HG03378 (cell line): Measurements from ENCODE around the gene MICAL3.
"Not testable (repeated sequence)": the region's sequence is repeated elsewhere in the genome, so short reads cannot be mapped to it uniquely, and the experiment has no call there.

ENCODE experiments used
- ATAC-seq: cut with Tn5 transposase; IDR thresholded peaks from one replicate; pipeline ENCODE4 v1.9.1; 2021; ENCODE audit warnings: mild to moderate bottlenecking, moderate library complexity; ENCODE audit not compliant: unreplicated experiment

Gene MICAL3

DNA sequence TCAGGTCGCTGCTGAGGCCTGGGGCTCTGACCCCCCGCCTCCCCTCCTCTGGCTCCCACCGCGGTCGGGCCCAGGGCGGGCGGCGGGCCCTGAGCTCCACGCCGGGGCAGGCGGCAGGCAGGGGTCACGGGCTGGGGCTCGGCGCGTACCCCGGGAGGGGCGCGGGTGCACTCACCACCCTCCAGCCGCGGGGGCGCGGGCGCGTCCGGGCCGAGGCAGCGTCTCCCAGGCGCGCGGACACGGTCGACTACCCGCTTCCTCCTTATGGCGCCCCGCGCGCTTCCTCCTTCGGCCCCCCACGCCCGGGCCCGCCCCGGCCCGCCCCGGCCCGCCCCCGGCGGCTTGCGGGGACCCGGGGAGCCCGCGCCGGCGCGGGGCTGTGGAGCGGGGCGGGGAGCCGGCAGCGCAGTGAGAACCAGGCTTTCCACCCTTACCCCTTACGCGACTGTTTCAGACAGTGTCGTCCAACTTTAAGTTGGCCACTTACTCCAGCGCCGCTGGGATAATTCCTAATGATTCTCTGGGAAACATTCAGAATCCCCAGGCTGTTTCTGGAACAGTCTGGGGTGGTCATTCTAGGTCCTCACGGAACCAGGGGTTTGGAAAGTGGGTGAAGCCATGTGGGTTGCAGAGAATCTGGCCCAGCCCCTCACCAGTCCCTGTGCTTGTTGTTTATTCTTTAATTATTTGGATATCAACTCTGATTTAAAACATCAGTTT lies 250.0 kb downstream of the MICAL3 start, which contains the start of gene BID:
BID (minus strand) TSS at position 264 of the 720 bp plus-strand sequence. CDS start 24,353 bp downstream, outside the sequence.
- ATAC-seq = no peak

DNA sequence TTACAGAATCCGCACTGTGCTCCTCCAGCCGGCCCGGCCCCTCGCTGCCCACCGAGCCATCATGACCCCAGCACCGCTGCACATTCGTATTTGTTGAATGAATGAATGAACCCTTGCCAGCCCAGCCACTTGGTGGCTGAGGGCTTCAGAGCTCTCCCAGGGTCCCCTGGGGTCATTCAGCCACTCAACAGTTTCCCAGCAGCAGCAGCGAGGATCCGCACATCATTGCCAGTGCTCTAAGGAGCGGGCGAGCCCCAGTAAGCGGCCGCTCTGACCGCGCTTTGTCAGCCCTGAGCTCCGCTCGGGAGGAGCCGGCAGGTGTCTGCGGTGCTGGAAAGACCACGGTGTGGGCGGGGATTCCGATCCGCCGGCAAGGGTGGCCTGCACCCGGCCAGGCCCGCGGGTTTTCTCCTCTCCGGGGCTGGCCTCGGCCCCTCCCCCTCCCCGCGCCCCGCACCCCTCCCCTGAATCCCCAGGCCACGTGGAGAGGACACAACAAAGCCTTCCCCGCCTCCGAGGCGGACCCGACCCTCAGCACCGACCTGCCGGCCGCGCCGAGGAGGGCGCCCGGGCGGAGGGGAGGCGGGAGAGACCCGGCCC lies 250.7 kb downstream of the MICAL3 start:
- no peak for ATAC-seq

DNA sequence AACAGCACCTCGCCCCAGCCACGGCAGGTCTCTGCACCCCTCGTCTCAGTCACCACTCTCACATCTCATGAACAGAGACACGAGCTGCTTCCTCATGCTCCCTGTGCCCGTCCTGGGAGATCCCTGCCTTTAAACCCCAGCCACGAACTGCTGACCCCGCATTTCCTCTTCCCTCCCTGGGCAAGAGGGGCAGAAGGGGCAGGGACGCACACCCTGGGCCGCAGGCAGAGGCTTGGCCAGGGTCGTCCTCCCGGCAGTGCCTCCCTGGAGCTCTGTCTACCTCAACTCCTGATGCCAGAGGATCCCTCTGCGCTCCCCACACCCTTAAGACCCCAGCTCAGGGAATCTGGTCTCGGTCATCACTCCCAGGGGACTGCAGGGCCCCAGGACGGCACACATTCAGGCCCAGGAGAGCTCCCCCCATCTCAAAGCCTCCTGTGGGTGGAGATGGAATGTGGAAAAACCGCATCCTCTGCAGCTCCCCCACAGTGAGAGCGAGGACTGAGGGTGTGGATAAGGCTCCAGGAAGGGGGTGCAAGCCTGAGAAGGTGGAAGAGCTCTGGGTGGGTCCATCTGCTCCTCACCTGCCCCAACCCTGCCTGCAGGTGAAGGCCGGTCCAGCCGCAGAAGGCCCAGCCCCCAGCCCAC lies 251.3 kb downstream of the MICAL3 start:
- no peak for ATAC-seq

DNA sequence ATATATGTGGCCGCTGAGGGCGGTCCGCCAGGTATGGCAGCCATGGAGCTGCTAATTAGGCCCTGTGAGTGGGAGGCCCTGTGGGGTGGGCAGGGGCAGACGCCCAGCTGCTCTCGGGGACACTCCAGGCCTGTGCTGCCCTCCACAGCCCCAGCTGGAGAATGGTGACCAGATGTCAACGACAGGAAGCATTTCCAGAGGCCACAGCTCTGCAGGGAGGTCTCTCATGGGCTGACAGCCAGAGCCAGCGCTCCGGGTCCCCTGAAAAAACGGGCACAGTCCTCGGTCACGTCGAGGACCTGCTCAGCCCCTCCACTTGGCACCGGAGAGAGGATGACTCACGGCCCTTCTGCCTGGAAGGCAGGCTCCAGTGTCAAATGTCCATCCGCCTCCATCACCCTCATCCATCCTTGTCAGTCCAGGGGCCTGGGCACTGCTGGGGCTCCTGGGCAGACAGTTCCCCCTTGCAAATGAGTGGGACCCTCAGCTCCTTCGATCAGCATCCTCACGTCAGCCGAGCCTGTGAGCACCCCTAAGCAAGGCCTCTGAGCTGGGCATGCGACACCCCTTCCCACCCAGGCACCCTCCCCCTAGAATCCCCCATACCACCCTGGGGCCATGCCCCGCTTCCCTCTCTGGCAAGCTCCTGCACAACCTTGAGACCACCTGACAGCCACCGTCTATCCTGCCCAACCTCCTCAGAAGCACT lies 252.0 kb downstream of the MICAL3 start:
- ATAC-seq = no peak

DNA sequence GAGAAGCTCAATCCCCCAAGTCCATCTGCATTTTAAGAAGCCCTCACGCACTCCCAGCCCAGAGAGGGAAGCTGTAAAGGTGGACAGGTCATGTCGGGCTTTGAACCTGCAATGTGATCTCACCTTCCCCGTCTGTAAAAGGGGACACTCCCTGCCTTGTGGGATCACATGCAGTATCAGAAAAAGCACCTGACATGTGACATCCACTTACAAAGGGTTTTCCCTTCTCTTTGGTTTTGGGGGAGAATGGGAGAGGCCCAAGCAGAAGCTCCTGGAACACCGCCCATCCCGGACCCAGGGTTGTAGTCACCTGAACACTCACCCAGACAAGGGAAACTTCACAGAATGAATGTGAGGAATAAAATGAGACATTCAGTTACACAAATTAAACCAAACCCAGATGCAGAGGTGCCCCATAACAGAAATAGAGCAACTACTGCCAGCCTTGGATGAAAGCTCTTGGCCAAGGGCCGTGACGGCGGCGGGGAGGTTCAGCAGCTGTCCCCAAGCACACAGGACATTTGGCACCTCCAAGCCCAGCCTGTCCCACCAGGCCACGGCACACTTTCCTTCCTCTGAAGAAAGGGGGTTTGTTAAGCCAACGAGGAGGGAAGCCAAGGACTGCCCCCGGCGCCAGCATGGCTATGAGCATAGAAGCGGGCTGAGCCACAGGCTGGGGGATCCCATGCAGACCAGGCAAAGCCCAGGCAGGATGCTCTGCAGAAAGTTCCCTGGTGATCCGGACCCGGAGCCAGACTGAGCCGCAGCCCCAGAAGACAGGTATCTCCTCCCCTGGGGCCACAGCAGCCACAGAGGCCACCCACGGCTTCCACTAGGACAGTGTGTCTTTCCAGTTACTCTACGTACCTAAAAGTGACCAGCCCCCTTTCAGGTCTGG lies 253.9 kb downstream of the MICAL3 start:
- no peak for ATAC-seq

DNA sequence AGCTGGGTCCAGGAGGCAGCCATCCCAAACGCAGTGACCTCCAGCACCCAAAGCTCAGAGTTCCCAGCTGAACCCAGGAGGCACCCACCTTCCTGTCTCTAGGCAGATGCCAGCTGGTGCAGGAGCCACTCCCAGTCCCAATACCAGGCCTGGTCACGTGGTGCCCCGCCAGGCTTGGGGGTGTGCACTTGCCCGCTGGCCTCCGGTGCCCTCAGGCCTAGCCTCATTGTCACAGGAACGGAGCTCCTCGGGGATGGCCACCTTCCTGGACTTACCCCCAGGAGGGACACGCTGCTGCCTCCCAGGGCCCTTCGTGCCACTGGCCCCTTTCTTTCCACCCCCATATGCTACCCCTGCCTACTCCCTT lies 254.7 kb downstream of the MICAL3 start:
- ATAC-seq = no peak

DNA sequence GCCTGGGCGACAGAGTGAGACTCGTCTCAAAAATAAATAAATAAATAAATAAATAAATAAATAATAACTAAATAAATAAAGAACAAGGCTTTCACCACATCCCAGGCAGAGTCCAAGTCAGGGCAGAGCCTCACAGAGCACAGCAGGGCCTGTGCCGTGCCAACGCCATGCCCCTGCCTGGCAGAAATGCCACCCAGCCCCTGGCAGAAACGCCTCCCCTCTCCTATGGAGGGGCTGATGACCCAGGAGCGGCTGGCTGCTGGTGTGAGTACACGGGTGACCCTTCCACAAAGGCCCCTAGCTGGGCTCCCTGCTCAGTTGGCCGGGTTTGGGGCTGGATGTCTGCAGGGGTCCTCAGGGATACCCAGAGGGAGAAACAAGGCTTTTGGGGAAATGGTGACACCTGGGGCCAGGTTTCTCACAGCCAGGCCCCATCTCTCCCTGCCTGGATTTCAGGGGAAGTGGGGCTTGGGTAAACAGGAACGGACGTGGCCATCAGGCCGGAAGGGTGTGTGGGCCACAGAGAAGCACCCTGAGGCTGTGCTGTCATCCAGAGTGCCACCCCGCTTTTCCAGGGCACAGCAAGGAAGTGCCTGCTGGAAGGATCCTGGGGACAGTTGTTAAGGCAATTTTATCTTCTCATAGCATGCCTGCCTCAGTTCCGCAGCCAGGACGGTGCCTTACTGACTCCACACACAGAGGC lies 255.2 kb downstream of the MICAL3 start:
- ATAC-seq = no peak

DNA sequence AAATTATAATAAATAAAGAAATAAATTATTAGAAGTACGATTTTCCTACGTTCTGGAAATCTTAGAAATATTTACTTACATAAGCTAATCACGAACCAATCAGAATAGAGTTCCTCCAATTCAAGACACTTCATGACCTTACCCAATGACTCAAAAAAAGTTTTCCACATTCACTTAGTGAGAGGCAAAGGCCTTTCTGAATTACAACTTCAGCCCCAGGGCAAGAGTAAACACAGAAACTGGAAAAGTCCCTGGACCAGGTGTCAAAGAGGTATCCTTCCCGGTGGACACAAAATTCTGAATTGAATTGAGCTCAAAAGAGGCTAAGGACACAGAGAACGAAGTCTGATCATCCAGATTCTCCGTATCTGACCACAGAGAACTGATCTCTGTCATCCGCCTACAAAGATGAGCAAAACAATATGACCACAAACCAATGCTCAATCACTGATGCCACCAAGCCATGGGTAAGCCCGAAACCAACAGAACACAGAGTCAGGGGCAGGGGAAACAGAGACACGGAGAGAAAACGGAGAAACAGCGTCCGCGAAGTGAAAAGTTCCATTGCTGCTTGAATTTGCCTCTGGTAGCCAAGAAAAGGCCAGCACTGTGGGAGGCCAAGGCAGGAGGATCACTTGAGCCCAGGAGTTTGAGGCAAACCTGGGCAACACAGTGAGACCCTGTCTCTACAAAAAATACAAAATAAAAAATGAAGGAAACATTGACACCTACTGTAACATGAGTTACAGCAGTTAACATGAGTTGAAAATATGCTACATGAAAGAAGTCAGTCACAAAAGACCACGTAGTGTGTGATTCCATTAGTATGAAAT lies 256.9 kb downstream of the MICAL3 start:
- ATAC-seq = peak; percentile 79

DNA sequence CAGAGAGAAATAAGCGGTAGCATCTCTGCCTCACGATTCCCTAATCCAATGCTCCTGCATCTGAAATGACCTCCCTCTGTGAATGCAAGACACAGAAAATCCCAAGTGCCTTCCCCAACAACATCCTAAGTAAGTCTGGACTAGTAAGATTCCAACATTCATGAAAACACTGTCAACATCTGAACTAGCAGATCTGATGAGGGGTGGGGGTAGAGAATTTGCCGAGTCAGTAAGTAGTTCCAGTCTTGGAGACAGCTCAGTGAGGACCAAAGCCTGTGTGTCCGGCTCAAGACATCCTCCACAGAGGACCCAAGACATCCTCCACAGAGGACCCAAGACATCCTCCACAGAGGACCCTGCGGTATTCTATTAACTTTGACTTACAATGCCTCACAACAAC lies 259.5 kb downstream of the MICAL3 start:
- ATAC-seq = not testable (repeated sequence)

DNA sequence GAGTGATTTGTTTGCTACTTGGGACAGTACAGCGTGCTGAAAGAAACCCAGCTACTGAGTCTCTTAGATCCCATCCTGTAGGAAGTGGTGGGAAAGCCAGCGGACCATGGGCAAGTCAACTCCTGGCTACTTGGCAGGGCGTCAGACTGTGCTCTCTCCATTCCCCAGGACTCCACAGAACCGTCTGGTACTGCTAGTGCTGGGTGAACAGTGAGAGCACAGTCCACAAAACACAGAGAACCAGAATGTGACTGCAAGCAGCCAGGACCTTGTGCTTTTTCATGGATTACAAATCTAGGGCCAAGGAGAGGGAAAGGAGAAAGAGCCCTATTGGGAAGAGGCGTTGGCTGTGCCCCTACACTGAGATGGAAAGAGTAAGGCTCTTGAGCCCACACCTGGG lies 260.3 kb downstream of the MICAL3 start:
- no peak for ATAC-seq

DNA sequence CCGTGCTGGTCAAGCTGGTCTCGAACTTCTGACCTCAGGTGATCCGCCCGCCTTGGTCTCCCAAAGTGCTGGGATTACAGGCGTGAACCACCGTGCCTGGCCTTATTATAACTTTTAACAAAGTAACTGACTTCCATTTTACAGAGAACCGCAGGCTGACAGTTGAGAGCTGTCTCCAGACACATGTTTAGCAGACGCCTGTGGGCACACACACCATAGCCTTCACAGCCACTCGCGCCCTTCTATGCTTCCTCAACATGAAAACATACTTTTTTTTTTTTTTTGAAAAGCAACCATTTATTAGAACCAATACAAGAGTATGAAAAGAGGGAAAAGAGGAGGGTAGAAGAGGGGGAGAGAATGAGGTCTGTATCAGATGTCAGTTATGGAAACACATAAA lies 260.9 kb downstream of the MICAL3 start:
- ATAC-seq = not testable (repeated sequence)

DNA sequence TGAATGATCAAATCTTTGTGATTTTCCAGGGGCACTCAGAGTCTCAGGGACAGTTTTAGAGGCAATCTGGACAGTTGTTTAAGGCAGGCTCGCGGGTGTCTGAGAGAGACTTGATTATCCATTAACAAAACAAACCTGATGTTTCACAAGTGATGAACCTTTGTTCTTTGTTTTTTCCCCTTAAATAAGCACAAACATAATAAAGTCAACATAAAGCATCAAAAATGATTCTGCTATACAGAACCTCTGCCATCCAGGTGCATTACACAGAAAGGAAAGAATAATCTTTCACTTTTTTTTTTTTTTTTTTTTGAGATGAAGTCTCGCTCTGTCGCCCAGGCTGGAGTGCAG lies 263.2 kb downstream of the MICAL3 start:
- no peak for ATAC-seq

DNA sequence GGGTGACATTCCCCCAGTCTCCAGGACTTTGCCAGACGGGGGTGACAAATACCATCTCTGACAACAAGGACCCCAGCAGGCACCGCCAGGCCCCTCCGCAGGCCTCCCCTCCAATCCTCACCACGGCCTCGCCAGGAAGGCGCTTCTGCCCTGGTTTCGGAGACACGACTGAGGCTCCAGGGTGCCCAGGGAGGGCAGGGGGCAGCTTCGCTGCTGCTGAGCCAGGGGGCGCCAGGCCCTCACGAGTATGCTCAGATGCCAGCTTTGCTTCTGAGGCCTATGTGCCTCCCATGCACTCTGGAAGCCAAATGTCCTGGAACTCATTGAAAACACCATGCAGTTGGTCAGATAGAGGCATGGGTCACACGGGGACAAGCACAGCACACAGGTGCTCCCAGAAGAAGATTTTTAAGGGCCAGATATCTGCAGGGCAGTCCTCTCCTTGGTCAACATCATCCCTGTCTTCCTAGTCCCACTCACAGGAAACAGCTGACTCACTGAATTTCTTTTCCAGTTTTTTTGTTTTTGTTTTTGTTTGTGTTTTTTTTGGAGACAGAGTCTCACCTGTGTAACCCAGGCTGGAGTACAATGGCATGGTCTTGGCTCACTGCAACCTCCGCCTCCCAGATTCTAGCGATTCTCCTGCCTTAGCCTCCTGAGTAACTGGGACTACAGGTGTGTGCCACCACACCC lies 270.0 kb downstream of the MICAL3 start:
- ATAC-seq = no peak

DNA sequence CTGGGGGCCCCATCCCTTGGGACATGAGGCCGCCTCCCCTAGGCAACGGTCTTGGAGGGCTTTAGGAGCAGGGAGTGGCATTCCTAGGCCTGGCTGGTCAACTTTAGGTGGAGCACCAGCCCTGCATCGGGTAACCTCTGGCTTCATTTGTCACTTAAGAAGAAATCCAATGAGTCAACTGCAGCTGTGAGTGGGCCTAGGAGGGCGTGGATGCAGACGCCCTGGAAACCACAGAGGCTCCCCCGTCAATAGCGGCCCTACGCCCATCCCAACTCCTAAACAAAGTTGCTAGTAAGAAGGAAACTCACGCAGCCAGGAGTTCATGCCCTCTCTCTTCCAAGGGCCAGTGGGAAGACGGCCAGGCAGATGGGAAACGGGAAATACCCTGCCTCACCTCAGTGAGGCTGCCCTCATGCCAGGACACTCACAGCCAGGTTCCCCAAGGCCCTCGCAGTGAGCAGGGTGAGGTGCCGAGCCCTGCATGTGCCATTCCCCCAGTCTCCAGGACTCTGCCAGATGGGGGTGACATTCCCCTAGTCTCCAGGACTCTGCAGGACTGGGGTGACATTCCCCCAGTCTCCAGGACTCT lies 270.9 kb downstream of the MICAL3 start:
- ATAC-seq = no peak

DNA sequence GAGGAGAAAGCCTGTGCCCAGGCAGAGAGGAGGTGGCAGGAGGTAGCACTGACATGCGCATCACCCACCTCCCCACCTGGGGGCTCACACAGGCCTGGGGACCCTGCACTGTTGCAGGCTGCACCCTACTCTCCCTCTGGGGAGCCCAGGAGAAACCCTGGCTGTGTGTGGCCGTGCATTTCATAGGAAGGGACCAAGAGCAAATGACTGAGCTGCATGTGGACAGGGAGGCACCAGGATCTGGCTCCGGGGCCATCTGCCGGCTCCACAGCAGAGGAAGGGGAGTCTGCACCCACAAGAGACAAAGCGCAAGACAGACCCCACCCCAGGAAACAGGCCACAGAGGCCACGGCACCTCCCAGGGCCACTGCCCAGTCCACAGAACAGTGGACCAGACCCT lies 272.8 kb downstream of the MICAL3 start:
- no peak for ATAC-seq

DNA sequence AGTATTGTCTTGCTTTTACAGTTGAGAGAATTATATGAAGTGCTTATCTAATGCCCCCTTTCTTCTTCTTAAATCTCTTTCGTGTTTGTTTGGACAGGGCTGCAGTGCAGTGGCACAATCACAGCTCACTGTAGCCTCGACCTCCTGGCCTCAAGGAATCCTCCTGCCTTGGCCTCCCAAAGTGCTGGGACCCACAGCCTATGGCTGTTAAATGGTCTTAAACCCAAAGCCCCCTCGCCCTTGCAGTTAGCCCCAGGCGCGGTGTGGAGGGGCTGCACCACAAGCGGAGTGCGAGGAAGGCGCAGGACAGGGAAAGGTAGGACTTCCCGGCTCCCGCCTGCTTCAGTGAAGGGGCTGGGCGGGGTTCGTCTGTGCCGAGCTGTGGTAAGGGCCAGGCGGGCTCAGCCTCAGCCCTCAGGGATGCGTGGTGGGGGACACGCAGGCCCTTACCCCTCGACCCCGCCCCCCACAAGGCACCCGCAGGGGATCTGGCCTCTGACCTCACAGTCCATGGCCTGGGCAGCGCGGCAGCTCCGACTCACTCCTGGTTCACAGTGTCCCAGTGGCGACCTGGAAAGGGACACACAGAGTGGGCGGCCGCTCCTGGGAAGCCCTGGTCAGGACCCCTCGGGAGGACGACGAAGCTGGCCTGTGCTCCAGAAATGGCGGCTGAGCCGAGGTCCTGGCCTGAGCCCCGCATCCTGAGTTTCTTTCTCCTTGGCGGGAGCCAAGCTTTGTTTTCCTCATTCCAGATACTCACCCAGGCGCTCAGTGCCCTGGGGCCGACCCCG lies 274.6 kb downstream of the MICAL3 start:
- no peak for ATAC-seq

DNA sequence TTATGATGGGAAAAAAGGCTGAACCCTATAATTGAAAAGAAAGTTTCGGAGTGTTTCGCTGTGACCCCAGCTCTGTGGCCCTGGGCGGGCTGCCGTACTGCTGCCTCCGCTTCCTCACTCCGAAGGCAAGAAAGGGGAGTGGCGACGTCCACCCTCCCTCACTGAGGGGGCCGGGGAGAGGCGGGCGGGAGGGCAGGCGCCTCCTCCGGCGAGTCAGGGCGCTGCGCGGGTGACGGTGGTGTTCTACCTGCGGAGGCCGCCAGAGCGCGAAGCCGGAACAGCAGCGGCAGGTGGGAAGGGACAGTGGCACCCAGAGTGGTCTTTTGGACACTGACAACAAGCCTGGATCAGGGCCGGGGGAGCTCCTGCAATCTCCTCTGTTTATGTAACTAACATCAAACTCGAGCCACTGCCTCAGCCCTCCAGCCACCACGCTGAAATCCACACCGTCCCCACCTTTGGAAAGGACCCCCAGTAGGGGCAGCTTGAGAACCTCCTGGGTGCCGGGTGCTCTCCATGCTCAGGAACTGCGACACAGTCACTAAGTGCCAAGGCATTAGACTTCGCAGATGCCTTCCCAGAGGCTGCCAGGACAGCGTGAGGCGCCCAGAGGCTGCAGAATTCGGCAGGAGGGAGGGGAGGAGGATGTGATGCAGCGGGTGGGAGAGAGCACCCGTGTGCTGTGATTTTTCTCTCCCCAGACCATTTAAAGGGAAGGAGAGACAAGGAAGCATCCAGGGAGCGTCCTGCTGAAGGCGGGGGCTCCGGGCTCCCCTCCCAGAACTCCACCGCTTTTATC lies 275.6 kb downstream of the MICAL3 start:
- no peak for ATAC-seq
